GM21526 (cell line): ENCODE measurements around the gene ADD3.
"Not testable (repeated sequence)": the region's sequence is repeated elsewhere in the genome, so short reads cannot be mapped to it uniquely, and the experiment has no call there.

ENCODE experiments used
- ATAC-seq: cut with Tn5 transposase; IDR thresholded peaks from one replicate; pipeline ENCODE4 v1.9.1; 2021; ENCODE audit warnings: moderate library complexity; ENCODE audit not compliant: unreplicated experiment, low FRiP score

Gene ADD3

GRCh38 chr10:110032801-110033700, 25.3 kb downstream of the ADD3 start:
- ATAC-seq, result no peak

DNA sequence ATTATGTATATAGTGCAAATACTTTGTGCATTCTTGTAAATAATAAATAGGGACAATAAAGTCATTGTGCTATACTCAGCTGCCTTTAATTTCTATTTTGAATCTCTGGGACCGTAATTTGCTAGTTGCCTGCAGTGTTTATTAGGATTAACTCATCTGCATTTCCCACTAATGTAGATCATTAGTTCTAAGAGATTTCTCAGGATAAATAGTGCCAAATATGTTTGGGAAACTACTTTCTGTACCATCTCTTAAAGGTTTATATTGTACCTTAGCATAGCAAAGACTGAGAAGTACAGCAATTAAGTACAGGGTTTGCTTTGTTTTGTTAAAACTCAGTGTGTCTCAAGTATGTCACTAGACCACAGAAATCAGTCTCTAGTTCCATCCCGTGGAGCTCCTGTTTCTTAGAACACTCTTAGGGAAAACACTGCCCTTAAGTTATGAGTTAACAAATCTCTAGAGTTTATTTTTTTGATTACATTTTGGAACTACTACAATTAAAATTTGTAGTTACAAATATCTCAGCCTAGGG, 26.0 kb downstream of the ADD3 start:
- no peak for ATAC-seq

DNA sequence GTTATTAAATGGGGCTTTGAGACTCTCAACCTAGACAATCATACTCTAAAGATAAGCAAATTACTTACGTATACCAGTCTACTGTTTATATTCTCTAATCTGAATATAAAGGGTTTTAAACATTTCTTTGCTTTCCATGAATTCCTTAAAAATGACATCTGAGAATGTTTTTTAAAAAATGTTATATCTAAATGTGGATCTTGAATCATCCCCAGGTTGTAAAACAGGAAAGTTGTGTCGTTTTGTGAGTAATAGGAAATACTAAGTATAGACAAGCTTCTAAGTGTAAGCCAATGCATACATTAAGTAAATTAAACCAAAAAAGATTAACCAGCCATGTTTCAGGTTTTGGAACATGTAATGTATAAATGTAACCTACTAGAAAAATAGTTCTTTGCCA, 26.8 kb downstream of the ADD3 start:
- no peak for ATAC-seq

- ATAC-seq, result no peak
Observed at GRCh38 chr10:110035070-110035921, 27.5 kb downstream of the ADD3 start.

DNA sequence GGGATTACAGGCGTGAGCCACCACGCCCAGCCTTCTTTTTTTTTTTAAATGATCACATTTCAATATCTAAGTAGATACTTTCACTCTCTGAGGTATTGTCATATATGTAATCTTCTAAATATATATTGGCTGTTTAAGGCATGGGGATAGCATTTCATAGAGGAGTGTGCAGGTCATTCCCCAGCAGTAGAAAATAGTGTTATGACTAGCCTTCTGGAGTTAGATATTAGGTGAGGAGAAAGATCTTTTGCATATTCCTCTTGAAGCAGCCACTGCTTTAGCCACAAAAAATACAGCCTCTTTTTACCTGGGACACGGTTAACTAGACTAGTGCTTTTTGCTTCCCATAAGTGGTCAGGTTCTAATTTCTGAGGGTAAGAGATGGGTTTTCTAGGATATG, 28.9 kb downstream of the ADD3 start:
- ATAC-seq, result peak; percentile 72

DNA sequence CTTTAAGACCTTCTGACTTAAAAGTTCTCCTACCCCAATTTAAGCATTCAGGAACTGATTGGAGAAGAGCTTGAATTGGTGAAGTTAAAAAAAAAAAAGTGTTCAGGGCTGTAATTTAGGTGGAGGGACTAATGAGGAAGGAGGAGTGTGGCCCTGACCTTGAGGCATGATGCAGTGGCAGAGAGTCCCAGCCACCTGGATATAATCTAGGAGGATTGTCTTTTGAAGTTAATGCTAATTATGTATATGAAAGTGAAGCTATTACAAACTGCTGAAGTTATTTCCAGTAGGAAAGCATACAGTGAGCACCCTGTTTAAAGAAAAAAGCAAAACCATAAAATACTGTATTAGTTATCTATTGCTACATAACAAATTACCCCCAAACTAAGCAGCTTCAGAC, 31.5 kb downstream of the ADD3 start:
- ATAC-seq, result no peak

DNA sequence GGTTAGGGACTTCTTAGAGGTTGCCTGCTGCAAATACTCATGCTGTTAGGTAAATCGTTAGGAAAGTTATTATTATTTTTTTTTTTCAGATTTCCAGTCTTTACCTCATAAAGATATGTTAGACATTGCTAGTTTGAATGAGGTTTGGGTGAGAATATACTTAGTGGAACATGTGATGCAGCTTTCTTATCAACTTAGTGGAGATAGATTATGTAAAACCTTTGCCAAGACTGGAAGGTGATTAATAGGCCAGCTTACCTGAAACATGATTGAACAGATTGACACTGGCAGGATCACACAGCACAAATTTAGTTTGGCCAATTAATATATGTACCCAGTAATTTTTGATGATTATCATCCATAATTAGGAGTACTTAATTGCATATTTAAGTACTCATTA, 32.3 kb downstream of the ADD3 start:
- no peak for ATAC-seq

DNA sequence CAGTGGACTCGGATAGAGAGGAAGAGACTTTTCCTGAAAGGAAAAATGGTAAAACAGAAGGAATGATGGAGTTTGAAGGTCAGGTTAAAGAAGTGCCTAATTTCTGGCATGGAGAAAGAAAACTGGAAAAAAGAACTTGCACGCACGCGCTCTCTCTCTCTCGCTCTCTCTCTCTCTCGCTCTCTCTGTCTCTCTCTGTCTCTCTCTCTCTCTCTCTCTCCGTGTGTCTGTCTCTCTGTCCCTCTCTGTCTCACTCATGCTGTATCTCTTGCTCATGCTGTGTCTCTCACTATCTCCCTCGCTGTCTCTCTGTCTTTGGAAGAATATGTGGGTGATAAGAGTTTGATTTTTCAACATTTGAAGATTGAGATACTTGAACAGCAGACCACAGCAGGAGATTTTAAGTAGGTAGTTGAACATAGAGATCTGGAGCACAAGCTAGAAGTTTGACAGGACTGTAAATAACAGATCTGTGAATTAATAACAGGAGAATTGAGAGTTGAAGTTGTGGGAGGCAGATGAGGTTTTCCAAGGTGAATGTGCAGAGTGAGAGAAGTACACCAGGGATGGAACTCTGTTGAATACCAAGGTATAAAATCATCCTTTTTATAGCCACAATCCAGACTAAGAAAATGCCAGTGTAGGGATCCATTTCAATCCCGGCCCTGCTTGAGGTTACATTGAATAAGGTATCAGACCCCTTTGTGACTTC, 33.1 kb downstream of the ADD3 start:
- no peak for ATAC-seq

GRCh38 chr10:110041479-110041829, 33.7 kb downstream of the ADD3 start:
- ATAC-seq, result no peak

- ATAC-seq, result no peak
Observed at GRCh38 chr10:110042181-110042580, 34.4 kb downstream of the ADD3 start.

DNA sequence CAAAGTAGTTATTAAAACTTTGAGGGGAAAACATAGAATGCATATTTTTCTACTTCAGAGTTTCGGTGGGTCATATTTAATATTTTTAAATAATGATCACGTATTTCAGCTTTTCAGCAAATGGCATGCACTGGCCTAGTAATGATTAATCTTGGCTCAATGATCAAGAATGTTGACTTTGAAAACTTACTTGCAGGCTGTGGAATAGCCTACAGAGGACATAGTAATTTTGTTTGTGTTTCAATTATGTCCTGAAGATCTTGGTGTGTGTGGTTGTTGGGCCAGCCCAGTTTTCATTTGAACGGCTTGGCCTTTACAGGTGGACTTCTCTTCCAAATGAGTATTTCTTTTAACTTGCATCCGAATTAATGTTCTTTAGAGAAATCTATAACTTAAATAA, 35.1 kb downstream of the ADD3 start:
- ATAC-seq, result no peak

- no peak for ATAC-seq
Observed at GRCh38 chr10:110044681-110045080, 36.9 kb downstream of the ADD3 start.

GRCh38 chr10:110045772-110046171, 38.0 kb downstream of the ADD3 start:
- ATAC-seq, result no peak

- not testable (repeated sequence) for ATAC-seq
Observed at GRCh38 chr10:110048145-110048544, 40.4 kb downstream of the ADD3 start.

GRCh38 chr10:110048781-110049180, 41.0 kb downstream of the ADD3 start:
- ATAC-seq, result no peak

- not testable (repeated sequence) for ATAC-seq
Observed at GRCh38 chr10:110049889-110050591, 42.3 kb downstream of the ADD3 start.

GRCh38 chr10:110051487-110051886, 43.7 kb downstream of the ADD3 start:
- ATAC-seq, result no peak

DNA sequence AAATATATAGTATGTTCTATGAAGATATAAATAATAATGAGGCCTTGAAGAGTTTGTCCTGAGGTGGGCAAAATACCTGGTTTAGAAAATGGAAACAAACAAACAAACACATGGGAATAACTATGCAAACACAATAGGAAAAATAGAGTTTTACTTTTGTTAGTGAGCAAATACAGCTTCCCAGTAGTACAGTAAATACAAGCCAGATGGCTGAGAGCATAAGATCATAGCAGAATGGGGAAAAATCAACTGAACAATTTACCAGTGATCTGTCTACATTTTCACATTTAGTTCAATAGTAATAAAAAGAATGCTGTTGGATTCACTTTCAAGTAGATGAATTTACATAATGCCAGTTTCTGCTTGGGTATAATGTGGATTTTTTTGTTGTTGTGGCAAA, 45.1 kb downstream of the ADD3 start:
- ATAC-seq, result no peak

GRCh38 chr10:110056822-110057221, 49.0 kb downstream of the ADD3 start:
- ATAC-seq, result no peak

DNA sequence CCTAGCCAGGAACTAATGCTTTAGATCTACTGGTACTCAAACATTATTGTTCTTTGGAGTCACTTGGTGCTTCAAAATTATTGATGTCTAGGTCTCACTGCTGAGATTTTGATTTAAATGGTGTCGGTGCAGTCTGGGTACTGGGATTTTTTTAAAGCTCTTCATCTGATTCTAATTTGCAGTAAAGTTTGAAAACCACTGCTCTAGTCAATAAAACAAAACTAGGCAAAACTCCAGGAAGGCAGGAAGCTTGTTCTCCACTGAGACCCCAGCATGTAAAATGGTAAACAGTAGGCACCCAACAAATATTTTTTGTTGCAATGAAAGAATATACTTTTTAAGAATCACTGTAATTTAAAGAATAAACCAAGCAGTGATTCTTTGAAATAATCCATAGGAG, 49.7 kb downstream of the ADD3 start:
- ATAC-seq, result no peak
